ENCODE measurements around the gene CDH13. TPM values are rescaled to one million over a fixed set of nuclear protein-coding genes. Genes with fewer than 3 reads are reported as not detected.
A peak's percentile ranks its signal among the peaks of the same experiment; 100 is the strongest.

The CDH13 gene
- total and polyA plus RNA-seq, 9 of the 15 experiments (the other 6 are each of a cell fraction or from before 2014, with no cell fraction given), result 0.03 TPM; not detected in 8

- TF ChIP-seq ARID4B (CRISPR knock-in tag; IDR thresholded peaks at IDR 0.05), result peak; percentile 85
- TF ChIP-seq PHF21A (IDR thresholded peaks at IDR 0.05; ENCODE audit: borderline replicate concordance, low read depth), result no peak
- TF ChIP-seq ELK3 (CRISPR knock-in tag; IDR thresholded peaks at IDR 0.05), result no peak
- TF ChIP-seq CHCHD3 (CRISPR knock-in tag; IDR thresholded peaks at IDR 0.05), result no peak
- TF ChIP-seq PTBP1 (IDR thresholded peaks at IDR 0.05; ENCODE audit: low read depth, low read length), result no peak
- TF ChIP-seq SPI1 (IDR thresholded peaks at IDR 0.05; ENCODE audit: borderline replicate concordance, low read depth, low read length), result peak; percentile 55; the same call in 1 of the 2 replicates
- TF ChIP-seq ZNF830 (CRISPR knock-in tag; IDR thresholded peaks at IDR 0.05), result 0 out of 2 replicates have a peak, but pooled peaks have one; percentile 46
- no peak for TF ChIP-seq STAG1 (CRISPR knock-in tag; IDR thresholded peaks at IDR 0.05; ENCODE audit: borderline replicate concordance)
- peak; percentile 77 for TF ChIP-seq SUPT5H (IDR thresholded peaks at IDR 0.05)
- TF ChIP-seq BCOR (IDR thresholded peaks at IDR 0.05), result peak; percentile 30; the same call in 1 of the 2 replicates
- no peak; the same call in 1 of the 2 replicates for TF ChIP-seq HMGXB4 (CRISPR knock-in tag; IDR thresholded peaks at IDR 0.05)
- TF ChIP-seq THRB (CRISPR knock-in tag; conservative IDR thresholded peaks at IDR 0.05), result no peak
- TF ChIP-seq KDM2B (CRISPR knock-in tag; IDR thresholded peaks at IDR 0.05), result peak; percentile 52; the same call in 1 of the 2 replicates
- no peak for TF ChIP-seq CREB5 (CRISPR knock-in tag; IDR thresholded peaks at IDR 0.05)
- TF ChIP-seq ASH1L (IDR thresholded peaks at IDR 0.05; ENCODE audit: borderline replicate concordance, low read depth, partially characterized antibody), result no peak
- no peak for TF ChIP-seq LCOR (CRISPR knock-in tag; IDR thresholded peaks at IDR 0.05)
- no peak for TF ChIP-seq ZNF699 (CRISPR knock-in tag; IDR thresholded peaks at IDR 0.05; ENCODE audit: insufficient replicate concordance)
Measured at GRCh38 chr16:83807710-83808572, 1181.2 kb downstream of the CDH13 start, which contains the start of gene HSBP1 (continued).

Measured in K562 (cell line).